Panc1 (cell line): ENCODE results near the gene APMAP.

Experiments used
- POLR2AphosphoS5 ChIP-seq: IDR thresholded peaks from 2 replicates; pipeline ENCODE4 v1.6.1; 2012; ENCODE audit warnings: mild to moderate bottlenecking, low read depth, low read length, moderate library complexity
- TF ChIP-seq, protein P1 (sequence below): fragments of 450-650 bp; IDR thresholded peaks from 2 replicates; pipeline ENCODE4 v1.5.1; 2017; ENCODE audit warnings: mild to moderate bottlenecking

DNA sequence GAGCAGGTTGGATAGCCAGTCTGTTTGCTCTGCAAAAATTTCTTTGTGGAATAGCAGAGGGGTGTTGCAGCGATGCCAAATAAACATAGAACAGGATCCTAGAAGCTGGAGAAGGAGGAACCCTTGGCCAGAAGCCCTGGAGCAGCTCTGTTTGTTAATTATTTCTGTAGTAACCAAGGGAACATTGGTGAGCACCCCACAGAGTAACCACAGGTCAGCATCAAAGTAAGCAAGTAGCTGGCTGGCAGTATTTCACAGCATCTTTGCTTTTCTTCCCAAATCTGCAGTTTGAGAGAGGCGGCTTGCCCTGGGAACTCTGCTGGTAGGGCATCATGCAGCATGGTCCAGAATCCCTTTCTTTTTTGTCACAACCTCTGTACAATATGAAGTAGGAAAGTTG, 12.7 kb upstream of the APMAP start:
- TF ChIP-seq, protein P1, sequence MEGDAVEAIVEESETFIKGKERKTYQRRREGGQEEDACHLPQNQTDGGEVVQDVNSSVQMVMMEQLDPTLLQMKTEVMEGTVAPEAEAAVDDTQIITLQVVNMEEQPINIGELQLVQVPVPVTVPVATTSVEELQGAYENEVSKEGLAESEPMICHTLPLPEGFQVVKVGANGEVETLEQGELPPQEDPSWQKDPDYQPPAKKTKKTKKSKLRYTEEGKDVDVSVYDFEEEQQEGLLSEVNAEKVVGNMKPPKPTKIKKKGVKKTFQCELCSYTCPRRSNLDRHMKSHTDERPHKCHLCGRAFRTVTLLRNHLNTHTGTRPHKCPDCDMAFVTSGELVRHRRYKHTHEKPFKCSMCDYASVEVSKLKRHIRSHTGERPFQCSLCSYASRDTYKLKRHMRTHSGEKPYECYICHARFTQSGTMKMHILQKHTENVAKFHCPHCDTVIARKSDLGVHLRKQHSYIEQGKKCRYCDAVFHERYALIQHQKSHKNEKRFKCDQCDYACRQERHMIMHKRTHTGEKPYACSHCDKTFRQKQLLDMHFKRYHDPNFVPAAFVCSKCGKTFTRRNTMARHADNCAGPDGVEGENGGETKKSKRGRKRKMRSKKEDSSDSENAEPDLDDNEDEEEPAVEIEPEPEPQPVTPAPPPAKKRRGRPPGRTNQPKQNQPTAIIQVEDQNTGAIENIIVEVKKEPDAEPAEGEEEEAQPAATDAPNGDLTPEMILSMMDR: no peak
- TF ChIP-seq POLR2AphosphoS5: no peak
